Keratinocyte (primary cell): ENCODE measurements around the gene IRGM. TPM values are rescaled to one million over a fixed set of nuclear protein-coding genes. Genes with fewer than 3 reads are reported as not detected.
"Not testable (repeated sequence)": the region's sequence is repeated elsewhere in the genome, so short reads cannot be mapped to it uniquely, and the experiment has no call there.

Source experiments
- DNase-seq: peaks from one replicate; pipeline ENCODE4 v3.0.0-alpha.2; 2011; ENCODE audit warnings: low read depth, missing footprints, low spot score
- FAIRE-seq: peaks from 2 replicates; lab custom pipeline; 2011; peaks lifted over from hg19 to GRCh38; lab: Jason Lieb, UNC
- H2AFZ ChIP-seq: 2 replicates; pipeline ENCODE4 v1.6.0; 2012; ENCODE audit warnings: low read length, control low read depth, inconsistent platforms; ENCODE audit not compliant: control insufficient read depth
- H3K27ac ChIP-seq: 2 replicates; pipeline ENCODE4 v1.5.1; 2011; ENCODE audit warnings: low read length; ENCODE audit not compliant: control insufficient read depth, insufficient read depth
- H3K27me3 ChIP-seq: 3 replicates; pipeline ENCODE4 v1.6.0; 2011; ENCODE audit warnings: low read length; ENCODE audit not compliant: control insufficient read depth, insufficient read depth; ENCODE audit errors: extremely low read depth
- H3K36me3 ChIP-seq, 2 experiments: 2 replicates in 1 of 2; 3 replicates in 1 of 2; pipeline ENCODE4 v1.5.1; 2011; ENCODE audit warnings: low read length in 2 of 2, mild to moderate bottlenecking in 1 of 2; ENCODE audit not compliant: control insufficient read depth in 2 of 2, insufficient read depth in 2 of 2; ENCODE audit errors: extremely low read depth in 1 of 2
- H3K4me1 ChIP-seq: 3 replicates; pipeline ENCODE4 v1.5.1; 2011; ENCODE audit warnings: low read length; ENCODE audit not compliant: control insufficient read depth, insufficient read depth; ENCODE audit errors: extremely low read depth
- H3K4me2 ChIP-seq: 3 replicates; pipeline ENCODE4 v1.6.0; 2011; ENCODE audit warnings: low read depth, low read length; ENCODE audit not compliant: control insufficient read depth, insufficient read depth; ENCODE audit errors: extremely low read depth
- H3K4me3 ChIP-seq, 3 experiments: fragments of 200-600 bp in 1 of 3; sonication (generic) in 1 of 3; 2 replicates in 2 of 3; 3 replicates in 1 of 3; pipeline ENCODE4 v1.5.1; 2011 to 2016; ENCODE audit warnings: low read length in 3 of 3, mild to moderate bottlenecking in 3 of 3, control low read depth in 2 of 3, inconsistent platforms in 1 of 3, low read depth in 1 of 3, mixed read lengths in 1 of 3, mixed run types in 1 of 3, moderate library complexity in 1 of 3; ENCODE audit not compliant: control insufficient read depth in 2 of 3, insufficient read depth in 2 of 3; ENCODE audit errors: extremely low read depth in 1 of 3
- H3K79me2 ChIP-seq: 2 replicates; pipeline ENCODE4 v1.6.0; 2012; ENCODE audit warnings: low read length; ENCODE audit not compliant: control insufficient read depth, insufficient read depth
- H3K9ac ChIP-seq: 3 replicates; pipeline ENCODE4 v1.6.0; 2011; ENCODE audit warnings: low read length; ENCODE audit not compliant: control insufficient read depth, insufficient read depth; ENCODE audit errors: extremely low read depth
- H3K9me1 ChIP-seq: 3 replicates; pipeline ENCODE4 v1.6.0; 2011; ENCODE audit warnings: low read length; ENCODE audit not compliant: control insufficient read depth, insufficient read depth; ENCODE audit errors: extremely low read depth
- H3K9me3 ChIP-seq: 2 replicates; pipeline ENCODE4 v1.5.1; 2012; ENCODE audit warnings: low read depth, low read length; ENCODE audit not compliant: control insufficient read depth
- H4K20me1 ChIP-seq: 3 replicates; pipeline ENCODE4 v1.6.0; 2011; ENCODE audit warnings: low read length; ENCODE audit not compliant: control insufficient read depth, insufficient read depth; ENCODE audit errors: extremely low read depth
- CTCF ChIP-seq, 3 experiments: IDR thresholded peaks in 1 of 3; conservative IDR thresholded peaks in 1 of 3; optimal IDR thresholded peaks in 1 of 3; 2 replicates in 2 of 3; 3 replicates in 1 of 3; pipeline versions ENCODE3 to v1.5.1; 2011; ENCODE audit warnings: low read length in 3 of 3, mild to moderate bottlenecking in 3 of 3, moderate library complexity in 2 of 3, control low read depth in 1 of 3, inconsistent platforms in 1 of 3; ENCODE audit not compliant: insufficient read depth in 2 of 3; ENCODE audit errors: extremely low read depth in 1 of 3
- EZH2 ChIP-seq: IDR thresholded peaks from one replicate; pipeline ENCODE4 v1.6.1; 2012; ENCODE audit warnings: inconsistent platforms, mild to moderate bottlenecking, low read length, moderate library complexity
- dilution Hi-C: fragments of 300-500 bp; cut with MboI; formaldehyde crosslinking; loops from one replicate; pipeline ENCODE4 v1.7.0; 2020; ENCODE audit warnings: low sequenced_read_pairs; ENCODE audit not compliant: extremely low pct_ligation_motif_present
- polyA minus RNA-seq, 3 experiments: library from RNA; depleted of rRNA, polyadenylated mRNA; stranded (reverse); fragments of >200 nt; gene quantifications; 1 replicate in 1 of 3; 2 replicates in 1 of 3; 3 replicates in 1 of 3; pipeline ENCODE4 v1.2.3, GENCODE V29; 2011
- polyA plus RNA-seq, 5 experiments: library from polyadenylated mRNA; depleted of rRNA in 3 of 5; stranded (reverse) in 3 of 5; stranded (forward) in 1 of 5; unstranded in 1 of 5; fragments of >200 nt; gene quantifications; 1 replicate in 1 of 5; 2 replicates in 3 of 5; 3 replicates in 1 of 5; pipeline versions ENCODE4 v1.2.1 to v1.2.3, GENCODE V29; 2011 to 2012; ENCODE audit warnings: missing spikeins in 2 of 5, low read depth in 1 of 5, low replicate concordance in 1 of 5

Gene IRGM
- polyA plus RNA-seq (0.07 TPM in 1 of 3 replicates, not detected in the others), polyA minus RNA-seq (not detected in 3 replicates)
- not detected for polyA plus RNA-seq (2011; ENCODE audit: low read depth)
- not detected in 2 replicates for polyA plus RNA-seq (2011; cell fraction: cytosol; rRNA removed)
- not detected in 2 replicates for polyA plus RNA-seq (2011; cell fraction: nucleus; rRNA removed)
- polyA plus RNA-seq (2012; ENCODE audit: low replicate concordance), result not detected in 2 replicates
- not detected for polyA minus RNA-seq (2011; cell fraction: cytosol; rRNA and poly(A)+ RNA removed)
- not detected in 2 replicates for polyA minus RNA-seq (2011; cell fraction: nucleus; rRNA and poly(A)+ RNA removed)

- H3K27me3 ChIP-seq, H3K9ac ChIP-seq, H3K4me3 ChIP-seq, H3K27ac ChIP-seq, H3K79me2 ChIP-seq, H3K4me2 ChIP-seq, H3K9me1 ChIP-seq, dilution Hi-C loops, FAIRE-seq, H4K20me1 ChIP-seq, H2AFZ ChIP-seq, H3K9me3 ChIP-seq, H3K4me1 ChIP-seq, DNase-seq, H3K36me3 ChIP-seq: not testable (repeated sequence)
These were observed at the start of gene IRGM for GRCh38 chr5:150846308-150846653. TSS of gene IRGM (plus strand) at chr5:150846521. CDS start at chr5:150848124, 1,603 bp downstream.

GRCh38 chr5:150797384-150797783, 48.9 kb upstream of the IRGM start:
- no peak for FAIRE-seq
- no peak for TF ChIP-seq CTCF (optimal IDR thresholded peaks at IDR 0.05 in 1 of 3, IDR thresholded peaks at IDR 0.05 in 1 of 3, conservative IDR thresholded peaks at IDR 0.05 in 1 of 3; ENCODE audit: extremely low read depth in 1 of 3, insufficient read depth in 2 of 3, low read length in 3 of 3)
- TF ChIP-seq EZH2, result no peak

More at GRCh38 chr5:150797384-150797783, 48.9 kb upstream of the IRGM start:
- dilution Hi-C loops, result no loop called here
- Histone ChIP-seq H3K4me2 (no peak overlapping the region), H3K9me3 (no peaks in the 10 kb centered on the region), H3K79me2 (peaks cover 15% of the 10 kb centered on the region), H3K9me1 (no peaks in the 10 kb centered on the region), H3K9ac (no peak overlapping the region), H4K20me1 (no peaks in the 10 kb centered on the region), H3K27me3 (no peaks in the 10 kb centered on the region), H3K4me3 (no peak overlapping the region), H3K4me1 (peaks cover 8% of the 10 kb centered on the region), H3K36me3 (peaks cover 6% of the 10 kb centered on the region in 2 experiments), H2AFZ (no peak overlapping the region), H3K27ac (no peak overlapping the region)
- DNase-seq, result no peak
